Caki2 (cell line): ENCODE data around the gene CNGB1. TPM values are rescaled to one million over a fixed set of nuclear protein-coding genes. Genes with fewer than 3 reads are reported as not detected.
"Not testable (repeated sequence)": the region's sequence is repeated elsewhere in the genome, so short reads cannot be mapped to it uniquely, and the experiment has no call there.

Experiments
- DNase-seq: peaks from one replicate; pipeline ENCODE4 v3.0.0-alpha.2; 2015; ENCODE audit warnings: low read depth
- in situ Hi-C: cut with HindIII; loops from 2 replicates; pipeline ENCODE4 v1.10.0; 2016; ENCODE audit warnings: low sequenced_read_pairs, low pct_unique_long_range_greater_than_20kb, mixed read lengths
- total RNA-seq: library from RNA; depleted of rRNA; stranded (reverse); fragments of >200 nt; shearing (Covaris generic); gene quantifications from 2 replicates; pipeline ENCODE4 v1.2.3, GENCODE V29; 2014; ENCODE audit warnings: low replicate concordance

Gene CNGB1
- total RNA-seq, 1 experiment from 2014 or later = 0.20 TPM

GRCh38 chr16:57982385-57982784 is 11.5 kb upstream of the CNGB1 start:
- in situ Hi-C loops = no loop called here

GRCh38 chr16:57981636-57982035 is 10.7 kb upstream of the CNGB1 start:
- in situ Hi-C loops = no loop called here

More at GRCh38 chr16:57982385-57982784, 11.5 kb upstream of the CNGB1 start:
- peak; percentile 68 for DNase-seq

GRCh38 chr16:57979006-57979585 is 8.2 kb upstream of the CNGB1 start:
- no peak for DNase-seq
- in situ Hi-C loops = no loop called here

More at GRCh38 chr16:57981636-57982035, 10.7 kb upstream of the CNGB1 start:
- peak; percentile 71 for DNase-seq

GRCh38 chr16:57978070-57978465 is 7.1 kb upstream of the CNGB1 start:
- DNase-seq, in situ Hi-C loops: not testable (repeated sequence)

GRCh38 chr16:57977418-57978069 is 6.6 kb upstream of the CNGB1 start:
- DNase-seq = no peak
- in situ Hi-C loops = no loop called here

GRCh38 chr16:57976331-57976796 is 5.4 kb upstream of the CNGB1 start:
- in situ Hi-C loops = no loop called here
- no peak for DNase-seq

- in situ Hi-C loops = no loop called here
- no peak for DNase-seq
Observed at GRCh38 chr16:57972306-57972705, 1.4 kb upstream of the CNGB1 start.

- in situ Hi-C loops = no loop called here
- DNase-seq = no peak
Observed at GRCh38 chr16:57971848-57972247, 920 bp upstream of the CNGB1 start.

GRCh38 chr16:57970319-57970718 is 609 bp downstream of the CNGB1 start:
- in situ Hi-C loops = no loop called here
- DNase-seq = no peak

- in situ Hi-C loops = no loop called here
Observed at GRCh38 chr16:57969451-57970123, 1.3 kb downstream of the CNGB1 start.

GRCh38 chr16:57967916-57968315 is 3.0 kb downstream of the CNGB1 start:
- in situ Hi-C loops = no loop called here
- DNase-seq = no peak

More at GRCh38 chr16:57969451-57970123, 1.3 kb downstream of the CNGB1 start:
- no peak for DNase-seq

- DNase-seq = no peak
- in situ Hi-C loops = no loop called here
Observed at GRCh38 chr16:57966986-57967385, 3.9 kb downstream of the CNGB1 start.

GRCh38 chr16:57966204-57966771 is 4.6 kb downstream of the CNGB1 start:
- DNase-seq = peak; percentile 23
- in situ Hi-C loops = no loop called here

GRCh38 chr16:57964157-57964700 is 6.7 kb downstream of the CNGB1 start:
- no peak for DNase-seq
- in situ Hi-C loops = no loop called here

GRCh38 chr16:57962756-57963155 is 8.2 kb downstream of the CNGB1 start:
- no peak for DNase-seq
- in situ Hi-C loops = no loop called here

- no peak for DNase-seq
- in situ Hi-C loops = no loop called here
Observed at GRCh38 chr16:57962046-57962445, 8.9 kb downstream of the CNGB1 start.

GRCh38 chr16:57961538-57961937 is 9.4 kb downstream of the CNGB1 start:
- in situ Hi-C loops = no loop called here

GRCh38 chr16:57960826-57961472 is 10.0 kb downstream of the CNGB1 start:
- DNase-seq = no peak
- in situ Hi-C loops = no loop called here

More at GRCh38 chr16:57961538-57961937, 9.4 kb downstream of the CNGB1 start:
- DNase-seq = no peak
